HCT116 (cell line): Measurements from ENCODE around the gene LILRA2. TPM values are rescaled to one million over a fixed set of nuclear protein-coding genes. Genes with fewer than 3 reads are reported as not detected.

ENCODE experiments used
- ATAC-seq: fragments of 200-7000 bp; cut with Tn5 transposase; 2 replicates; pipeline ENCODE4 v1.9.1; 2020; ENCODE audit warnings: mild to moderate bottlenecking, moderate library complexity
- BruUV-seq: library from RNA; stranded (reverse); fragments of 400-500 nt; replicated peaks from 2 replicates; lab custom pipeline; 2021; lab: Mats Ljungman, UMichigan
- CTCF ChIA-PET: fragments of 300-600 bp; sonication (Branson Sonifier 250); formaldehyde crosslinking; loops from one replicate; lab custom pipeline; 2021; ENCODE audit warnings: antibody characterized with exemption; lab: Charles Lee
- POLR2A ChIA-PET: fragments of 300-600, 350-600 bp; sonication (Branson Sonifier 250); formaldehyde crosslinking; loops from one replicate; lab custom pipeline; 2021; ENCODE audit warnings: antibody characterized with exemption; lab: Charles Lee
- RAD21 ChIA-PET, 2 experiments: fragments of 300-600 bp; sonication (Branson Sonifier 250); formaldehyde crosslinking; loops; one replicate each; lab custom pipeline; 2023; ENCODE audit warnings: low total read pairs in 2 of 2; ENCODE audit not compliant: uncharacterized antibody in 2 of 2, unreplicated experiment in 2 of 2, low non-redundant PET in 1 of 2; lab: Charles Lee
- DNase-seq: peaks from one replicate; pipeline ENCODE4 v3.0.0-alpha.2; 2010; ENCODE audit warnings: low read depth, low spot score
- H2AFZ ChIP-seq: fragments of 200-600 bp; shearing (Covaris generic), sonication (generic); 2 replicates; pipeline ENCODE4 v1.6.1; 2017; ENCODE audit warnings: low read depth, mixed run types, mixed read lengths, antibody characterized with exemption, low read length; ENCODE audit not compliant: poor library complexity, severe bottlenecking
- H3K27ac ChIP-seq: 2 replicates; pipeline ENCODE4 v1.5.1; 2012; ENCODE audit warnings: low read depth, low read length
- H3K27me3 ChIP-seq: fragments of 200-600 bp; sonication (generic); 2 replicates; pipeline ENCODE4 v1.6.1; 2016; ENCODE audit warnings: mixed run types, low read length, mixed read lengths; ENCODE audit not compliant: insufficient read depth
- H3K36me3 ChIP-seq, 2 experiments: fragments of 200-500 bp in 1 of 2; fragments of 200-600 bp in 1 of 2; sonication (Bioruptor generic) in 1 of 2; sonication (generic) in 1 of 2; 2 replicates each; pipeline versions ENCODE4 v1.5.1 to v1.6.1; 2014 to 2016; ENCODE audit warnings: low read length in 2 of 2, inconsistent platforms in 1 of 2, mixed read lengths in 1 of 2, mixed run types in 1 of 2; ENCODE audit not compliant: insufficient read depth in 2 of 2, control insufficient read depth in 1 of 2
- H3K4me1 ChIP-seq, 2 experiments: fragments of 200-600 bp in 1 of 2; sonication (generic) in 1 of 2; 2 replicates each; pipeline versions ENCODE4 v1.5.1 to v1.6.1; 2012 to 2017; ENCODE audit warnings: low read length in 2 of 2, inconsistent platforms in 1 of 2, mild to moderate bottlenecking in 1 of 2, mixed read lengths in 1 of 2, mixed run types in 1 of 2, moderate library complexity in 1 of 2; ENCODE audit not compliant: insufficient read depth in 2 of 2, control insufficient read depth in 1 of 2
- H3K4me2 ChIP-seq: fragments of 200-600 bp; sonication (generic); 2 replicates; pipeline ENCODE4 v1.6.1; 2017; ENCODE audit warnings: mixed run types, low read length, mixed read lengths
- H3K4me3 ChIP-seq, 2 experiments: fragments of 200-600 bp in 1 of 2; sonication (generic) in 1 of 2; replicated peaks in 1 of 2; 2 replicates each; pipeline ENCODE4 v1.5.1; 2011 to 2016; ENCODE audit warnings: low read length in 2 of 2, control low read depth in 1 of 2, low read depth in 1 of 2, mild to moderate bottlenecking in 1 of 2, mixed read lengths in 1 of 2, mixed run types in 1 of 2
- H3K79me2 ChIP-seq: fragments of 200-600 bp; sonication (generic); 2 replicates; pipeline ENCODE4 v1.6.1; 2017; ENCODE audit warnings: mild to moderate bottlenecking, mixed run types, low read length, moderate library complexity, mixed read lengths; ENCODE audit not compliant: insufficient read depth
- H3K9ac ChIP-seq: fragments of 200-600 bp; sonication (generic); 2 replicates; pipeline ENCODE4 v1.6.1; 2016; ENCODE audit warnings: low read length, mixed read lengths
- H3K9me2 ChIP-seq: fragments of 200-600 bp; sonication (generic), shearing (Covaris generic); 2 replicates; pipeline ENCODE4 v1.6.1; 2017; ENCODE audit warnings: mixed run types, mild to moderate bottlenecking, moderate library complexity; ENCODE audit not compliant: insufficient read depth
- H3K9me3 ChIP-seq, 2 experiments: fragments of 200-500 bp in 1 of 2; fragments of 200-600 bp in 1 of 2; sonication (Bioruptor generic) in 1 of 2; sonication (generic) in 1 of 2; 2 replicates each; pipeline ENCODE4 v1.6.1; 2014 to 2017; ENCODE audit warnings: low read length in 2 of 2, mixed read lengths in 2 of 2, inconsistent platforms in 1 of 2, low read depth in 1 of 2, mild to moderate bottlenecking in 1 of 2, mixed run types in 1 of 2, moderate library complexity in 1 of 2; ENCODE audit not compliant: control insufficient read depth in 1 of 2, insufficient read depth in 1 of 2
- H4K20me1 ChIP-seq: fragments of 200-600 bp; sonication (generic), shearing (Covaris generic); 2 replicates; pipeline ENCODE4 v1.6.1; 2017; ENCODE audit warnings: mixed run types, mild to moderate bottlenecking, moderate library complexity; ENCODE audit not compliant: insufficient read depth
- CEBPB ChIP-seq: IDR thresholded peaks from 2 replicates; pipeline ENCODE4 v1.6.1; 2012; ENCODE audit warnings: low read depth
- EGR1 ChIP-seq: IDR thresholded peaks from 2 replicates; pipeline ENCODE4 v1.6.1; 2012; ENCODE audit warnings: low read depth
- EZH2 ChIP-seq: fragments of 200-600 bp; sonication (generic); IDR thresholded peaks from 2 replicates; pipeline ENCODE4 v1.6.1; 2017; ENCODE audit warnings: antibody characterized with exemption, mixed run types
- EZH2phosphoT487 ChIP-seq: fragments of 200-600 bp; IDR thresholded peaks from 2 replicates; pipeline ENCODE4 v1.6.1; 2018; ENCODE audit warnings: antibody characterized with exemption, borderline replicate concordance
- POLR2A ChIP-seq: IDR thresholded peaks from 2 replicates; pipeline ENCODE4 v1.7.0; 2011; ENCODE audit warnings: borderline replicate concordance; ENCODE audit not compliant: insufficient read depth, insufficient read length; ENCODE audit errors: extremely low read depth
- RAD21 ChIP-seq: IDR thresholded peaks from 2 replicates; pipeline ENCODE4 v1.6.1; 2012; ENCODE audit warnings: low read depth, mild to moderate bottlenecking
- REST ChIP-seq: IDR thresholded peaks from 2 replicates; pipeline ENCODE4 v1.6.1; 2012; ENCODE audit warnings: low read depth
- SIN3A ChIP-seq: IDR thresholded peaks from 2 replicates; pipeline ENCODE4 v1.6.1; 2012; ENCODE audit warnings: low read depth
- ZNF274 ChIP-seq: fragments of 200-500 bp; sonication (Bioruptor generic); IDR thresholded peaks from 2 replicates; pipeline ENCODE4 v1.6.1; 2014; ENCODE audit warnings: mild to moderate bottlenecking, low read depth, low read length, inconsistent platforms
- intact Hi-C: fragments of 100-400 bp; cut with micrococcal nuclease; formaldehyde crosslinking; loops from 2 replicates; pipeline ENCODE4 v1.10.0; 2022
- total RNA-seq: library from RNA; stranded (reverse); gene quantifications from one replicate; pipeline ENCODE4 v1.2.1, GENCODE V29; 2021; ENCODE audit not compliant: unreplicated experiment
- TF ChIP-seq, protein P1 (sequence below): IDR thresholded peaks from 2 replicates; pipeline ENCODE4 v1.6.1; 2012

The LILRA2 gene
- total RNA-seq, 1 experiment from 2014 or later, result not detected

DNA sequence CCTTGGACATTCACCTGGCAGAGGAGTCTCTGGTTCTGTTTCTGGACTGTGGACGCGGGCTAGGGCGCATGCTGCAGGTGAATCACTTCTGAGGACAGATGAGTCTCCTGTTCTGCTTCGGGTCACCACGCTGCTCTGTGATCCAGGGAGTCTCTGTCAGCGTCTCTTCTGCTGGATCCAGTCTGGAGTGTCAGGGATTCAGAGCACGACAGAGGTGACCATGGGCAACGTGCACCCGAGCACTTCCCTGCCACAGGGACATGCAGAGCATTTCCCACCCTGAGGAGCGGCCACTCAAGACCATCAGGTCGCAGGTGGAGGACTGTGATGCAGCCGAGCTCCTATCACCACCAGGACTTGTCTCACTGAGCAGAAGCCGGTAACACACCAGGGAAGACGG is 24.4 kb upstream of the LILRA2 start:
- H3K4me3 ChIP-seq, result no peak overlapping the region
- H2AFZ ChIP-seq, result no peak overlapping the region
- H3K27ac ChIP-seq, result no peak overlapping the region
- ChIA-PET CTCF (no interaction called here), RAD21 (no interaction called here), POLR2A (no interaction called here)
- no peaks in the 10 kb centered on the region for H3K36me3 ChIP-seq
- H3K79me2 ChIP-seq, result no peaks in the 10 kb centered on the region
- ATAC-seq (no peak), DNase-seq (no peak)
- BruUV-seq, result no TSS peak
- TF ChIP-seq SIN3A (no peak), REST (no peak), POLR2A (no peak), RAD21 (no peak), EZH2phosphoT487 (no peak), EZH2 (no peak), CEBPB (no peak), ZNF274 (no peak), EGR1 (no peak)
- TF ChIP-seq, protein P1, sequence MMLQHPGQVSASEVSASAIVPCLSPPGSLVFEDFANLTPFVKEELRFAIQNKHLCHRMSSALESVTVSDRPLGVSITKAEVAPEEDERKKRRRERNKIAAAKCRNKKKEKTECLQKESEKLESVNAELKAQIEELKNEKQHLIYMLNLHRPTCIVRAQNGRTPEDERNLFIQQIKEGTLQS, result no peak
- no peaks in the 10 kb centered on the region for H3K4me1 ChIP-seq
- H3K9ac ChIP-seq, result no peak overlapping the region
- H3K9me2 ChIP-seq, result no peaks in the 10 kb centered on the region
- peaks cover 22% of the 10 kb centered on the region for H3K27me3 ChIP-seq
- H4K20me1 ChIP-seq, result no peaks in the 10 kb centered on the region
- no peaks in the 10 kb centered on the region for H3K9me3 ChIP-seq
- intact Hi-C loops, result no loop called here
- no peak overlapping the region for H3K4me2 ChIP-seq
